IPS DF 4.7 (cell line): ENCODE data around the gene RPS19.

ENCODE experiments used
- DNase-seq: peaks from one replicate; pipeline ENCODE4 v3.0.0-alpha.2; 2013; ENCODE audit warnings: low spot score; ENCODE audit errors: extremely low read depth

Gene RPS19

GRCh38 chr19:41879080-41879479, 19.0 kb downstream of the RPS19 start:
- no peak for DNase-seq

GRCh38 chr19:41879670-41880328, 19.7 kb downstream of the RPS19 start:
- no peak for DNase-seq

- no peak for DNase-seq
Observed at GRCh38 chr19:41880329-41880708, 20.3 kb downstream of the RPS19 start.

- DNase-seq: no peak
Observed at GRCh38 chr19:41882568-41883462, 22.8 kb downstream of the RPS19 start, which contains the start of gene ARHGEF1. TSS of gene ARHGEF1 (plus strand) at chr19:41883184. CDS start at chr19:41888083, 4,899 bp downstream.

GRCh38 chr19:41883463-41883820, 23.4 kb downstream of the RPS19 start:
- no peak for DNase-seq

- no peak for DNase-seq
Observed at GRCh38 chr19:41883821-41884733, 24.0 kb downstream of the RPS19 start.

GRCh38 chr19:41886761-41887710, 27.0 kb downstream of the RPS19 start:
- DNase-seq: no peak

- DNase-seq: no peak
Observed at GRCh38 chr19:41887711-41888382, 27.8 kb downstream of the RPS19 start.

GRCh38 chr19:41888926-41889325, 28.9 kb downstream of the RPS19 start:
- no peak for DNase-seq

GRCh38 chr19:41889896-41890295, 29.8 kb downstream of the RPS19 start:
- DNase-seq: no peak

GRCh38 chr19:41890936-41891335, 30.9 kb downstream of the RPS19 start:
- DNase-seq: no peak

- DNase-seq: no peak
Observed at GRCh38 chr19:41892173-41892902, 32.3 kb downstream of the RPS19 start.

- no peak for DNase-seq
Observed at GRCh38 chr19:41893899-41894298, 33.8 kb downstream of the RPS19 start.

GRCh38 chr19:41894350-41894749, 34.3 kb downstream of the RPS19 start:
- no peak for DNase-seq

- DNase-seq: no peak
Observed at GRCh38 chr19:41895745-41896580, 35.9 kb downstream of the RPS19 start.

- no peak for DNase-seq
Observed at GRCh38 chr19:41896581-41896942, 36.5 kb downstream of the RPS19 start.

- no peak for DNase-seq
Observed at GRCh38 chr19:41897181-41897580, 37.1 kb downstream of the RPS19 start.

GRCh38 chr19:41897820-41898219, 37.8 kb downstream of the RPS19 start:
- DNase-seq: no peak
